CD4-positive, alpha-beta T cell treated with Interleukin-17A for 4 hours (primary cell): ENCODE measurements around the gene ASTN1.

ENCODE experiments used
- DNase-seq: peaks from one replicate; pipeline ENCODE4 v3.0.0-alpha.2; 2020; ENCODE audit warnings: mixed read lengths

The ASTN1 gene

GRCh38 chr1:177164380-177165068 lies at the start of gene ASTN1:
Gene ASTN1, minus strand, starts transcription at chr1:177164712. Its CDS starts 36 bp downstream, at chr1:177164676.
- DNase-seq: no peak

- no peak for DNase-seq
These were observed 46.7 kb upstream of the ASTN1 start for GRCh38 chr1:177211231-177211630.

GRCh38 chr1:177210071-177210470 lies 45.6 kb upstream of the ASTN1 start:
- DNase-seq: no peak

- DNase-seq: no peak
These were observed 44.8 kb upstream of the ASTN1 start for GRCh38 chr1:177209357-177209756.

GRCh38 chr1:177208920-177209319 lies 44.4 kb upstream of the ASTN1 start:
- no peak for DNase-seq

GRCh38 chr1:177206831-177207355 lies 42.4 kb upstream of the ASTN1 start:
- no peak for DNase-seq

- no peak for DNase-seq
These were observed 35.8 kb upstream of the ASTN1 start for GRCh38 chr1:177200290-177200689.

GRCh38 chr1:177198243-177198642 lies 33.7 kb upstream of the ASTN1 start:
- no peak for DNase-seq

- no peak for DNase-seq
These were observed 25.9 kb upstream of the ASTN1 start for GRCh38 chr1:177190308-177190970.

- DNase-seq: no peak
These were observed 22.1 kb upstream of the ASTN1 start for GRCh38 chr1:177186639-177187038.

- no peak for DNase-seq
These were observed 20.7 kb upstream of the ASTN1 start for GRCh38 chr1:177185209-177185608.

- DNase-seq: no peak
These were observed 19.3 kb upstream of the ASTN1 start for GRCh38 chr1:177183836-177184235.

- peak; percentile 7 for DNase-seq
These were observed 17.2 kb upstream of the ASTN1 start for GRCh38 chr1:177181631-177182291.

GRCh38 chr1:177181280-177181630 lies 16.7 kb upstream of the ASTN1 start:
- no peak for DNase-seq

- no peak for DNase-seq
These were observed 10.6 kb upstream of the ASTN1 start for GRCh38 chr1:177174921-177175634.

GRCh38 chr1:177173976-177174375 lies 9.5 kb upstream of the ASTN1 start:
- DNase-seq: no peak

- DNase-seq: no peak
These were observed 8.4 kb upstream of the ASTN1 start for GRCh38 chr1:177172866-177173265.

GRCh38 chr1:177172272-177172671 lies 7.8 kb upstream of the ASTN1 start:
- no peak for DNase-seq

GRCh38 chr1:177171536-177172123 lies 7.1 kb upstream of the ASTN1 start:
- no peak for DNase-seq

GRCh38 chr1:177170756-177171535 lies 6.4 kb upstream of the ASTN1 start, which contains the start of gene BRINP2:
Gene BRINP2, plus strand, starts transcription at chr1:177170958. Its CDS starts 58,919 bp downstream, at chr1:177229877.
- no peak for DNase-seq

GRCh38 chr1:177165069-177165439 lies 542 bp upstream of the ASTN1 start:
- no peak for DNase-seq

GRCh38 chr1:177163844-177164379 lies 600 bp downstream of the ASTN1 start:
- no peak for DNase-seq
